ENCODE measurements around the gene GRPR.

GRPR gene

DNA sequence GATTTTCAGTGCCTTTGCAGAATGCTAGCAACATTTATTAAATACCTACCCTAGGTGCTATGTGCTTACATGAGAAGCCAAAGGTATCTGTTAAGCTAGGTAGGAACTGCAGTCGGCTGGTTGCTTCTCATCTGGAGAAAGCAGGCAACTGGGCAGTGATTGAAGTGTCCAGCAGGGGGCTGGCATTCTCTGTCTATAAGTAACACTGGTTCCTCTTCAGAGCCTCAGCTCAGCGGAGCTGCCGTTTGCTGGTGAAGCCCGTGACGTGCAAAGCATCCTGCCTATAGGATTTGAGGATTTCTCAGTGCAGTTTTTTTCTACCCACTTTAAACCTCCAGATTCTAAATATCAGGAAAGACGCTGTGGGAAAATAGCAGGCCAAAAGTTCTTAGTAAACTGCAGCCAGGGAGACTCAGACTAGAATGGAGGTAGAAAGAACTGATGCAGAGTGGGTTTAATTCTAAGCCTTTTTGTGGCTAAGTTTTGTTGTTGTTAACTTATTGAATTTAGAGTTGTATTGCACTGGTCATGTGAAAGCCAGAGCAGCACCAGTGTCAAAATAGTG is at the start of gene GRPR:
Gene GRPR, plus strand, starts transcription at position 344 of the 565 bp plus-strand sequence. CDS start 389 bp downstream, outside the sequence.
- no peaks in the 10 kb centered on the region for H3K36me3 ChIP-seq (ENCODE audit: control insufficient read depth in 1 of 2, insufficient read depth in 2 of 2, low read length in 2 of 2)
- H3K4me1 ChIP-seq (ENCODE audit: control insufficient read depth in 1 of 2, insufficient read depth in 2 of 2, low read length in 2 of 2), result no peaks in the 10 kb centered on the region
- no peak within 1 kb of the TSS for H3K27ac ChIP-seq (ENCODE audit: low read depth, low read length)
- no peaks in the 10 kb centered on the region for H3K9me3 ChIP-seq (ENCODE audit: control insufficient read depth in 1 of 2, low read length in 2 of 2)
- no peaks in the 10 kb centered on the region for H3K27me3 ChIP-seq (ENCODE audit: control insufficient read depth in 1 of 2, insufficient read depth in 2 of 2, low read length in 2 of 2)
- no peak within 1 kb of the TSS for H3K9ac ChIP-seq (ENCODE audit: low read depth in 1 of 2, low read length in 2 of 2)
- H3K4me3 ChIP-seq (ENCODE audit: low read depth in 1 of 2, low read length in 2 of 2), result no peak within 1 kb of the TSS

DNA sequence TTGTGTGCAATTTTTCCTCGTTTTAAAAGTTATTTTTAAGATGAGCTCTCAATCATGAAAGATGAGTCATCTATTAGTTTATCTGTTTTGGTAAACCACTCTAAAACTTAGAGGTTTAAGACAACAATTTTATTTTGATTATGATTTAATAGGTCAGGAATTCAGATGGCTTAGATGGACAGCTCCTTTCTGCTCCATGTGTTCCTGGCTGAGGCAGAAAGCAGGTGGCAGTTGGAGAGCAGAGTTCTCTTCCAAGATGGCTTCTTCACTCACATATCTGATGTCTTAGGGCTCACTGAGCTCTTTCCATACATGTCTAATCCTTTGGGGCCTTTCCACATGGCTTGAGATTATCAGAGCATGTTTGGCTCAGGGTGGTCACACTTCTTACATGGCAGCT is 48.3 kb upstream of the GRPR start:
- no peak overlapping the region for H3K9ac ChIP-seq (ENCODE audit: low read depth in 1 of 2, low read length in 2 of 2)
- no peaks in the 10 kb centered on the region for H3K4me1 ChIP-seq (ENCODE audit: control insufficient read depth in 1 of 2, insufficient read depth in 2 of 2, low read length in 2 of 2)
- H3K27ac ChIP-seq (ENCODE audit: low read depth, low read length), result no peak overlapping the region
- H3K9me3 ChIP-seq (ENCODE audit: control insufficient read depth in 1 of 2, low read length in 2 of 2), result no peaks in the 10 kb centered on the region
- H3K27me3 ChIP-seq (ENCODE audit: control insufficient read depth in 1 of 2, insufficient read depth in 2 of 2, low read length in 2 of 2), result no peaks in the 10 kb centered on the region
- no peak overlapping the region for H3K4me3 ChIP-seq (ENCODE audit: low read depth in 1 of 2, low read length in 2 of 2)
- H3K36me3 ChIP-seq (ENCODE audit: control insufficient read depth in 1 of 2, insufficient read depth in 2 of 2, low read length in 2 of 2), result no peaks in the 10 kb centered on the region

DNA sequence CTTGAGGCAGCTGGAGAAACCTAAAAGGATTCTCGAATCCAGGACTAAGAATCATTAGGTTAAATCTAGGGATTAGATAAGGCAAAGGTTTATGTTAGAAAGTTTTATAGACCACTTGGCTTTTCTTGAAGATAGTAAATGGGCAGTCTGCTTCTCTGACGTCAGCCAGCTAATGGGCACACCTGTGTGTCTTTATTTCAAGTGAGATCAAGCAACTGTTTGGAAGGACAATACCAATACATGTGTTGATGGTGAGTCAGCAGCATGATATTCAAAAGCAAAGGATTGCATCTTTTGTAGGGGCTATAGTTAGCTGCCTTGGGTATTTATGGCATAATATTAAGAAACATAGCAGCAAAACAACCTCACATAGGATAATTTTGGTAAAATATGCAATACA is 46.5 kb upstream of the GRPR start:
- Histone ChIP-seq H3K27ac (ENCODE audit: low read depth, low read length) (no peak overlapping the region), H3K9me3 (ENCODE audit: control insufficient read depth in 1 of 2, low read length in 2 of 2) (no peaks in the 10 kb centered on the region), H3K9ac (ENCODE audit: low read depth in 1 of 2, low read length in 2 of 2) (no peak overlapping the region), H3K4me1 (ENCODE audit: control insufficient read depth in 1 of 2, insufficient read depth in 2 of 2, low read length in 2 of 2) (no peaks in the 10 kb centered on the region), H3K27me3 (ENCODE audit: control insufficient read depth in 1 of 2, insufficient read depth in 2 of 2, low read length in 2 of 2) (no peaks in the 10 kb centered on the region), H3K4me3 (ENCODE audit: low read depth in 1 of 2, low read length in 2 of 2) (no peak overlapping the region), H3K36me3 (ENCODE audit: control insufficient read depth in 1 of 2, insufficient read depth in 2 of 2, low read length in 2 of 2) (no peaks in the 10 kb centered on the region)

DNA sequence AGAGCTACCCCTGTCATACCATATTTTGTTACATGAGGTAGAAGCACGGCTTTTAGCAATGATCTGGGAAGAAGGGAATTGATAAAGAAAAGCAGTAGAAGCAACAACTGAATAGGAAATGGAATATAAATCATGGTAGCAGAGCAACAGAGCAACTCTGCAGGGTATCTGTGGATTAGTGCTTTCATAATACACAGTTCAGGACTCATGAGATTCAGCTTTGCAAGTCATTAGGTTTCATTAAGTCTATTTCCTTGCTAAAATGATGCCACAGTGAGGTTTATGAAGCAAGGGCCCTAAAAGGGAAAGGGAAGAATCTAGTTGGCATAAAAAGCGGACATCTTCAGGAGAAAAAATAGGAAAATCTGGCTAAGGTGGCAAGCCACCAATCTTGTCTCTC is 45.6 kb upstream of the GRPR start:
- Histone ChIP-seq H3K9me3 (ENCODE audit: control insufficient read depth in 1 of 2, low read length in 2 of 2) (no peaks in the 10 kb centered on the region), H3K27ac (ENCODE audit: low read depth, low read length) (no peak overlapping the region), H3K4me3 (ENCODE audit: low read depth in 1 of 2, low read length in 2 of 2) (no peak overlapping the region), H3K36me3 (ENCODE audit: control insufficient read depth in 1 of 2, insufficient read depth in 2 of 2, low read length in 2 of 2) (no peaks in the 10 kb centered on the region), H3K4me1 (ENCODE audit: control insufficient read depth in 1 of 2, insufficient read depth in 2 of 2, low read length in 2 of 2) (no peaks in the 10 kb centered on the region), H3K27me3 (ENCODE audit: control insufficient read depth in 1 of 2, insufficient read depth in 2 of 2, low read length in 2 of 2) (no peaks in the 10 kb centered on the region), H3K9ac (ENCODE audit: low read depth in 1 of 2, low read length in 2 of 2) (no peak overlapping the region)

DNA sequence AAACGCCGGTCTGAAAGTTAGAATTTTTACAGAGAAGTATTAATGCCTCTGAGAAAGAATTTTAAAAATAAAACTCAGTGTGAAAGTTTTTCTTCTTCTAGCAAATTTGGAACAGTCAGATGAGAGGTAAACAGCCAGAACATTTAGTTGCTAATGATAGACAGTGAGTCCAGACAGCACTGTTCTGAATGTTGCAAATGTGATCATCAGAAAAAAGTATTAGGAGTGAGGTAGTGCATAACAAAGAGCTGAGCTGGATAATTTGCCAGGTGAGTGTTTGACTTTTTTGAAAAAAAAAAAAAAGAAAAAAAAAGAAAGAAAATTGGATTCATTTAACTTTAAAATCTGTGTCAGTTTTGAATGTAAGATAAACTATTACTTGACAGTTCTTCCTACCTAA is 42.0 kb upstream of the GRPR start:
- H3K9me3 ChIP-seq (ENCODE audit: control insufficient read depth in 1 of 2, low read length in 2 of 2), result no peaks in the 10 kb centered on the region
- H3K27ac ChIP-seq (ENCODE audit: low read depth, low read length), result no peak overlapping the region
- no peaks in the 10 kb centered on the region for H3K4me1 ChIP-seq (ENCODE audit: control insufficient read depth in 1 of 2, insufficient read depth in 2 of 2, low read length in 2 of 2)
- no peak overlapping the region for H3K9ac ChIP-seq (ENCODE audit: low read depth in 1 of 2, low read length in 2 of 2)
- no peaks in the 10 kb centered on the region for H3K36me3 ChIP-seq (ENCODE audit: control insufficient read depth in 1 of 2, insufficient read depth in 2 of 2, low read length in 2 of 2)
- H3K4me3 ChIP-seq (ENCODE audit: low read depth in 1 of 2, low read length in 2 of 2), result no peak overlapping the region
- H3K27me3 ChIP-seq (ENCODE audit: control insufficient read depth in 1 of 2, insufficient read depth in 2 of 2, low read length in 2 of 2), result no peaks in the 10 kb centered on the region

DNA sequence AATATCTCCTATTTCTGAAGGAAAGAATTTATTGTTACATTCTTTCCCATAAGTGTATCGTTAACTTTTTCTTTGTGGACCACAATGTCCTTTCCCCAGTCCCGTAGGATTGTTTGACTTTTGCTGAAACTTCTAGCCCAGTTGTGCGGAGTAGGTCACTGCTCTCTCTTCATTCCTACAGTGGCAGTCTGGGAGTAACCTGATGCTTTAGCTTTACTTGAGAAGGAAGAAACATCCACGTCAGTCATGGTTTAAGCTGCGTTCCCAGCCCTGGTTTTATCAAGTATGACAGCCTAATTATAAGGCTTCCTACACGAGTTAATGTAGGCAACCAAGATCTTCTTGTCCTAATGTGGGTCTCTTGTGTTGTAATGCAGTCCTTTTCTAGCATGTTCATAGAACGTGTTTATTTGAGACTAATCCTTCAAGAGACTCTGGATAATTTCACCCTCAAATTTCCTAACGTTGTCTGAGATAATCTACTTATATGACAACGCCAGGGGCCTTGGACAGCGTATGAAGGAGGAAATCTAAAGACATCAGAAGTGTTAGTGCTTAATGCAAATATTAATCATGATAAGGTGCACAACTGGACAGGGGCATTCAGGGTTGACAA is 40.8 kb upstream of the GRPR start:
- no peaks in the 10 kb centered on the region for H3K27me3 ChIP-seq (ENCODE audit: control insufficient read depth in 1 of 2, insufficient read depth in 2 of 2, low read length in 2 of 2)
- no peak overlapping the region for H3K4me3 ChIP-seq (ENCODE audit: low read depth in 1 of 2, low read length in 2 of 2)
- H3K4me1 ChIP-seq (ENCODE audit: control insufficient read depth in 1 of 2, insufficient read depth in 2 of 2, low read length in 2 of 2), result no peaks in the 10 kb centered on the region
- no peaks in the 10 kb centered on the region for H3K9me3 ChIP-seq (ENCODE audit: control insufficient read depth in 1 of 2, low read length in 2 of 2)
- H3K36me3 ChIP-seq (ENCODE audit: control insufficient read depth in 1 of 2, insufficient read depth in 2 of 2, low read length in 2 of 2), result no peaks in the 10 kb centered on the region
- no peak overlapping the region for H3K9ac ChIP-seq (ENCODE audit: low read depth in 1 of 2, low read length in 2 of 2)
- no peak overlapping the region for H3K27ac ChIP-seq (ENCODE audit: low read depth, low read length)

DNA sequence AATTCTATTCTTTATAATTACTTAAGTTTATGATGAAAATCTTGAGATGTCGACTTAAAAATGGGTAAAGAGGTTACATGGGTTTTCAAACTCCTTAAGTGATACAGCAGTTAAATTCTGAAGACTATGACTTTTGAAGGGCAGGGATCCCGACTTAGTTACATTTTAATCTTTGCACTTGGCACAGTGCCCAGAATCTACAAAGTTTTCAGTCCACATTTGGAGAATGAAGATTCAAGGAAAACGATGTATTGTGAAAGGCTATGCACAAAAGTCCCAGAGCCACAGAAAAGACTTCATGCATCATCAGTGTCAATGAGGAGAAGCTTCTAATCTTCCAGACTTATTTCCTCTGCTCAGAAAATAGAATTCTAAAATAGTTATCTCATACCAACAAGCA is 36.3 kb upstream of the GRPR start:
- Histone ChIP-seq H3K9ac (ENCODE audit: low read depth in 1 of 2, low read length in 2 of 2) (no peak overlapping the region), H3K36me3 (ENCODE audit: control insufficient read depth in 1 of 2, insufficient read depth in 2 of 2, low read length in 2 of 2) (no peaks in the 10 kb centered on the region), H3K9me3 (ENCODE audit: control insufficient read depth in 1 of 2, low read length in 2 of 2) (no peaks in the 10 kb centered on the region), H3K27ac (ENCODE audit: low read depth, low read length) (no peak overlapping the region), H3K27me3 (ENCODE audit: control insufficient read depth in 1 of 2, insufficient read depth in 2 of 2, low read length in 2 of 2) (no peaks in the 10 kb centered on the region), H3K4me1 (ENCODE audit: control insufficient read depth in 1 of 2, insufficient read depth in 2 of 2, low read length in 2 of 2) (no peaks in the 10 kb centered on the region), H3K4me3 (ENCODE audit: low read depth in 1 of 2, low read length in 2 of 2) (no peak overlapping the region)

DNA sequence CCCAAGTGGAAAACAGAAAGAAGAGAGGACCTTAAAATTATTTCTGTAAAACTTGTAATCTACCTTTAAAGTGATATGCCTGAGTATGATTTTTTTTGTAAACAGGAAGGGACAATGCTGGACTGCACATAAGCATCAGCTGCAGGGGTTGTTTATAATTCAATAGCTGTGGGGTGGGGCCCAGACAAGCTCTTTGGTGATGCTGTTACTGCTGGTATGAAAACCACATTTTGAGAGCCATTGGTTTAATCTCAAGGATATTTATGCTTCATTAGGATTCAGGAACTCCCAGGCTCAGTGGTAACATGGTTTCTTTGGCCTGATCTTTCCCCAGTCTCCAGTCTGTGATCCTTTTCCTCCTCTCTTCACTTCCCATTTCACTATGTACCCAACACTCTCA is 34.3 kb upstream of the GRPR start:
- Histone ChIP-seq H3K9ac (ENCODE audit: low read depth in 1 of 2, low read length in 2 of 2) (no peak overlapping the region), H3K4me3 (ENCODE audit: low read depth in 1 of 2, low read length in 2 of 2) (no peak overlapping the region), H3K9me3 (ENCODE audit: control insufficient read depth in 1 of 2, low read length in 2 of 2) (no peaks in the 10 kb centered on the region), H3K4me1 (ENCODE audit: control insufficient read depth in 1 of 2, insufficient read depth in 2 of 2, low read length in 2 of 2) (no peaks in the 10 kb centered on the region), H3K27ac (ENCODE audit: low read depth, low read length) (no peak overlapping the region), H3K27me3 (ENCODE audit: control insufficient read depth in 1 of 2, insufficient read depth in 2 of 2, low read length in 2 of 2) (no peaks in the 10 kb centered on the region), H3K36me3 (ENCODE audit: control insufficient read depth in 1 of 2, insufficient read depth in 2 of 2, low read length in 2 of 2) (no peaks in the 10 kb centered on the region)

DNA sequence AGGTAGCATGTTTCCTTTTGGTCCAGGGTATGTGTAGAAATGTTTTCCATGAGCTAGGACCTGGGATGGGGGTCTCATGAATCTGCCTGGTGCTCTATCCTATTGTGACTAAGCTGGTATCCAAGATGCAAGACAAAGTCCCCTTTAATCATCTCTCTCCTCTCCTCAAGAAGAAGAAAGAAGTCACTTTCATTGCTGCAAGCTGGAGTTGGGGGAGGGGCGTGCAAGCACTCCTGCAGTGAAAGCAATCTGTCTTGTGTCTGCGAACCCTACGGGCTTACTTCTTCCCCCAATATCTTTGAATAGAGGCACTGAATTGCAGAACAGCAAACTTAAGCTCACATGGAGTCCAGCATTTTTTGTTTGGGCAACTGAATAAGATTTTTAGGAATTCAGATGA is 27.2 kb upstream of the GRPR start:
- no peak overlapping the region for H3K9ac ChIP-seq (ENCODE audit: low read depth in 1 of 2, low read length in 2 of 2)
- no peaks in the 10 kb centered on the region for H3K27me3 ChIP-seq (ENCODE audit: control insufficient read depth in 1 of 2, insufficient read depth in 2 of 2, low read length in 2 of 2)
- no peak overlapping the region for H3K4me3 ChIP-seq (ENCODE audit: low read depth in 1 of 2, low read length in 2 of 2)
- H3K27ac ChIP-seq (ENCODE audit: low read depth, low read length), result no peak overlapping the region
- H3K9me3 ChIP-seq (ENCODE audit: control insufficient read depth in 1 of 2, low read length in 2 of 2), result no peaks in the 10 kb centered on the region
- H3K36me3 ChIP-seq (ENCODE audit: control insufficient read depth in 1 of 2, insufficient read depth in 2 of 2, low read length in 2 of 2), result no peaks in the 10 kb centered on the region
- H3K4me1 ChIP-seq (ENCODE audit: control insufficient read depth in 1 of 2, insufficient read depth in 2 of 2, low read length in 2 of 2), result no peaks in the 10 kb centered on the region

DNA sequence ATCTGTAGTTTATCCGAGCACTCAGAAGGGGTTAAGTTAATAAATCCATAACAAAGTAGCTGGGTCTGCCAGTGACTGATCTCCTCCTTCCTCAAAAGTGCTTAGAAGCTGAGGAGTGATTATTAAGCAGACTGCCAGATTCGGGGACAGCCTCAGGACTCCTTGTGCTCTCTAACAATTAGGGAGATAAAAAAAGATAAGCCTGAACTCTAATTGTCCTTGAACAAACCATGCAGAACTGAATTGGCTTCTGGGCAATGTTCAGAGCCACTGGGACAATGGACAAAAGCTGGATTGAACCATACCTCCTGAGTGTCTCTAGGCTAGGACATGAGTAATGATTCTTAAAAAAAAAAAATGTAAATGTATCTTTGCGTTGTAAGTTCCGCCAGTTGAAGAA is 22.7 kb upstream of the GRPR start:
- Histone ChIP-seq H3K9me3 (ENCODE audit: control insufficient read depth in 1 of 2, low read length in 2 of 2) (peaks cover 0 to 3% of the 10 kb centered on the region in 2 donors), H3K4me3 (ENCODE audit: low read depth in 1 of 2, low read length in 2 of 2) (no peak overlapping the region), H3K9ac (ENCODE audit: low read depth in 1 of 2, low read length in 2 of 2) (no peak overlapping the region)

More for the DNA sequence above, 22.7 kb upstream of the GRPR start:
- Histone ChIP-seq H3K27me3 (ENCODE audit: control insufficient read depth in 1 of 2, insufficient read depth in 2 of 2, low read length in 2 of 2) (no peaks in the 10 kb centered on the region), H3K36me3 (ENCODE audit: control insufficient read depth in 1 of 2, insufficient read depth in 2 of 2, low read length in 2 of 2) (no peaks in the 10 kb centered on the region), H3K4me1 (ENCODE audit: control insufficient read depth in 1 of 2, insufficient read depth in 2 of 2, low read length in 2 of 2) (no peaks in the 10 kb centered on the region), H3K27ac (ENCODE audit: low read depth, low read length) (no peak overlapping the region)
